HG03095 (cell line): ENCODE data around the gene RFX2.

Experiments
- ATAC-seq: cut with Tn5 transposase; IDR thresholded peaks from one replicate; pipeline ENCODE4 v1.9.1; 2021; ENCODE audit warnings: moderate library complexity; ENCODE audit not compliant: unreplicated experiment

RFX2 gene

GRCh38 chr19:5959260-5960004 lies 150.9 kb downstream of the RFX2 start:
- ATAC-seq: no peak

GRCh38 chr19:5958851-5959122 lies 151.5 kb downstream of the RFX2 start:
- ATAC-seq: no peak

GRCh38 chr19:5958074-5958850 lies 152.0 kb downstream of the RFX2 start:
- no peak for ATAC-seq

- no peak for ATAC-seq
These were observed 153.1 kb downstream of the RFX2 start for GRCh38 chr19:5957170-5957569.

- ATAC-seq: no peak
These were observed 153.6 kb downstream of the RFX2 start for GRCh38 chr19:5956728-5957127.

- ATAC-seq: no peak
These were observed 154.0 kb downstream of the RFX2 start for GRCh38 chr19:5956323-5956722.

GRCh38 chr19:5955636-5955935 lies 154.7 kb downstream of the RFX2 start:
- ATAC-seq: no peak

- ATAC-seq: no peak
These were observed 156.0 kb downstream of the RFX2 start for GRCh38 chr19:5954293-5954692.

- ATAC-seq: no peak
These were observed 156.6 kb downstream of the RFX2 start for GRCh38 chr19:5953680-5954213.

- no peak for ATAC-seq
These were observed 157.2 kb downstream of the RFX2 start for GRCh38 chr19:5953030-5953589.

GRCh38 chr19:5952193-5953029 lies 157.9 kb downstream of the RFX2 start:
- ATAC-seq: no peak

GRCh38 chr19:5951338-5951861 lies 158.9 kb downstream of the RFX2 start:
- no peak for ATAC-seq

GRCh38 chr19:5950741-5951140 lies 159.6 kb downstream of the RFX2 start:
- no peak for ATAC-seq

GRCh38 chr19:5949792-5950305 lies 160.5 kb downstream of the RFX2 start:
- no peak for ATAC-seq

GRCh38 chr19:5948752-5949564 lies 161.3 kb downstream of the RFX2 start:
- no peak for ATAC-seq

- no peak for ATAC-seq
These were observed 162.9 kb downstream of the RFX2 start for GRCh38 chr19:5947435-5947834.

GRCh38 chr19:5943623-5944022 lies 166.7 kb downstream of the RFX2 start:
- no peak for ATAC-seq
